Left colon (tissue), 2 donors: ENCODE data around the gene MAB21L4. TPM values are rescaled to one million over a fixed set of nuclear protein-coding genes. Genes with fewer than 3 reads are reported as not detected.
A peak's percentile ranks its signal among the peaks of the same experiment; 100 is the strongest.

Source experiments
- ATAC-seq: fragments of 200-7000 bp; cut with Tn5 transposase; one replicate; pipeline ENCODE4 v1.9.1; 2020; ENCODE audit warnings: mild to moderate bottlenecking, moderate library complexity
- DNase-seq, 2 donors: peaks; one replicate each; pipeline ENCODE4 v3.0.0-alpha.2; 2020
- intact Hi-C, 2 donors: fragments of 100-400 bp; cut with DNase I in 1 of 2; cut with micrococcal nuclease in 1 of 2; formaldehyde crosslinking; loops; one replicate each; pipeline versions ENCODE4 v1.11.2 to v1.14.0; 2022; cut with DNase I, micrococcal nuclease
- total RNA-seq, 2 donors: library from RNA; stranded (reverse); fragmentation: NEBNext Ultra II Directional; extraction: Animal tissue kit (Norgen Biotek cat#: 25700); gene quantifications; one replicate each; pipeline ENCODE4 v1.2.1, GENCODE V29; 2021
- donor health status: DM: no; HTN: no; CAD: no.
- donor health status: DM: yes; HTN: yes; CAD: no.

MAB21L4 gene
- total RNA-seq, 2 donors from 2014 or later: 4.5 to 11.8 TPM

DNA sequence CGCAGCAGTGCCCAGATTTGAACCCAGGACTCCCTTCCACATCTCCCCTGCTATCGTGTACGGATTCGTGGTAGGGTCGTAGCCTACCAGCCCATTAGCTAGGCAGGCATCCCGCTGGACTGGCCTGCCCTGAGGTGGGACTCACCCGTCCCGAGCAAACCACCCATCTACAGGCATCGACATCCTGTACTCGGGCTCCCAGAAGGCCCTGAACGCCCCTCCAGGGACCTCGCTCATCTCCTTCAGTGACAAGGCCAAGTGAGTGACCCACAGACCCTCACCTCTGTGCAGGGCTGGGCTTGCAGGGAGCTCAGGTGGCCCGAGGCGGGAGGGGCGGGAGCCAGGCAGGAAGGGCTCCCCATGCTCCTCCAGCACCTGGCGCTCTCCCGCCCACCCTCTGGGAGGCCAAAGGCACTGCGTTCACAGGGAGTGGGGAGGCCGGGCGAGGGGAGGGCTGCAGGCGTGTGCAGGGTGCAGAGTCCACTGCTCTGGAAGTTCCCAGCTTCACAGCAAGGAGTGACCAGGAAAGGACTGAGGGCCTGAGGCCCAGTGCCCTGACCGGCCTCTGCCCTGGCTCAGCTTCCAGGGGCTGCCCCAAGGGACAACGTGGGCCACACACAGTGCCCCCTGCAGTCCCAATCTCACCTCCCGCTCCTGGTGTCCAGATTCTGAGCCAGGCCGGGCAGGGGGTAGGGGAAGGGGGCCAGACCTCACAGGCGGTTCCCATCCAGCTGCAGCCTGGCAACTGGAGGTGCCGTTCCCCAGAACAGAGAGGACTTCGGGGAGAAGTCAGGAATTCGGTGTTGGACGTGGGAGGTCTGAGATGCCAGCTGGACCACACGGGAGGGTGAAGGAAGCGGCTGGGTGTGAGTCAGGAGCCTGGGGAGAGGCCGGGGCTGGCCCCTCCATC, 21.9 kb downstream of the MAB21L4 start:
- peak; percentile 83 for ATAC-seq
- intact Hi-C loops: no loop called here
- peak; percentile 76 to 89 for DNase-seq

GRCh38 chr2:240873098-240873788, 22.7 kb downstream of the MAB21L4 start:
- intact Hi-C loops: no loop called here
- DNase-seq (no peak), ATAC-seq (no peak)

DNA sequence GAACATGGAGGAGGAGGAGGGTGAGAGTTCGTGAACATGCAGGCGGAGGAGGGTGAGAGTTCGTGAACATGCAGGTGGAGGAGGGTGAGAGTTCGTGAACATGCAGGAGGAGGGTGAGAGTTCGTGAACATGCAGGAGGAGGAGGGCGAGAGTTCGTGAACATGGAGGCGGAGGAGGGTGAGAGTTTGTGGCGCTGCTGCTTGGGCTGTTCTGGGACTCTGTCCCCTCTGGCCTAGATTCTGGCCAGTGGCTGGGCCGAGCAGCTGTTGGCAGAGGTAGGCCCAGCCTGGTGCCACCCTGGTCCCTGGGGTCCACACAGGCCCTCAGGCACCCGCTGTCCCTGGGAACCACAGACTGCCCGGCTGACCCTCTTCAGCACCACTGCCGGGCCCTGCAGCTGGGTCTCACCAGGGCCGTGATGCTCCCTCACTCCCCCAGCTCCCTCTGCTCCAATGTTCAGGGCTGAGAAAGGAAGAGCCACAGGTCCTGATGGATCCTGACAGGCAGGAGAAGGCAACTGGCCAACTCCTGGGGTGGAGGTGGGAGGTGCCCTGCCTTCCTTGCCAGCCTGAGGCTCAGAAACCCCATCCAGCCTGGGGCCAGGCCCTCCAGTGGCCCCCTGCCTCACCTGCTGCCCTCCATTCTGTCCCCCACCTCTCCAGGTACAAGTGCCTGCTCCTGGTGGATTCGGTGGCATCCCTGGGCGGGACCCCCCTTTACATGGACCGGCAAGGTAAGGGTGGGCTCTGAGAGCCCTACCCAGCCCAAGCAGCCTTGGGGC, 23.4 kb downstream of the MAB21L4 start:
- no peak for DNase-seq
- intact Hi-C loops: no loop called here
- ATAC-seq: no peak

- intact Hi-C loops: no loop called here
- ATAC-seq (no peak), DNase-seq (no peak)
These were observed 24.6 kb downstream of the MAB21L4 start for GRCh38 chr2:240871071-240871958.

DNA sequence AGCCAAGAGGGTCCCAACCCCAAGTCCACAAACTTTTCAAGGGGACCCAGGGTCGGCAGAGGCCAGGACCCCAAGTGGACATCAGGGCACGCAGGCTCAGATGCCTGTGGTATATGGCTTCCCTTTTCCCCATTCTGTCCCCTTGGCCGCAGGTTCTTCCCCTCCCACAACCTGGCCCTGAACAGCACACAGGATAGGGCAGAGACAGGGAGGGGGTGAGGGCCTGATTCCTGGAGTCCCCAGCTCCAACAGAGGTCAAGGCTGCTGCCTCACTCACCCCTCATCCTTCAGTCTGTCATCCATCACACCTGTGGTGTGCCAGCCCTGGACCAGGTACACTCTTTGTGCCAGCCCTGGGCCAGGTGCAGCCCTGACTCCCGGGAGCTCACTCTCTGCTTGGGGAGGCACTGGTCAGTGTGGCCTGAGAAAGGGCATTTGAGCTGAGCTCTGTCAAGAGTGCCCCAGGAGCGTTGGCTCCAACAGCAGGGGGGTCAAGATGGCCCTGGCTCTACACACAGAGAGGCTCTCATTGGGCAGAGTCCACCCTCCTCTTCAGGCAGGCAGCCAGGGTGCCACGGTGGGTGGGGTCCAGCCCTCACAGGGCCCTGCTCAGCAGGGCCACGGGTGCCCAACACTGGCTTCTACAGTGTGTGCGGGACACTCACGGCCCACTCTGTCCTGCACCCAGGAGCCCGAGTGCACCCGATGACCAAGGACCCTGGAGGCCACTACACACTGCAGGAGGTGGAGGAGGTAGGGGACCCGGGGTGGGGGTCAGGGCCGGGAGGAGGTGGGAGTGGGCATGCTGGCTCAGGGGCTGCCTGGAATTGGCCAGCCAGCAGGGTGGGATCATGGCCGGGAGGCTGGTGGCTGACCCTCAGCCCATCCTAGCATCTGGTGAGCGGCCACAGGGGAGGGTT, 25.7 kb downstream of the MAB21L4 start:
- ATAC-seq (no peak), DNase-seq (no peak)
- intact Hi-C loops: no loop called here

DNA sequence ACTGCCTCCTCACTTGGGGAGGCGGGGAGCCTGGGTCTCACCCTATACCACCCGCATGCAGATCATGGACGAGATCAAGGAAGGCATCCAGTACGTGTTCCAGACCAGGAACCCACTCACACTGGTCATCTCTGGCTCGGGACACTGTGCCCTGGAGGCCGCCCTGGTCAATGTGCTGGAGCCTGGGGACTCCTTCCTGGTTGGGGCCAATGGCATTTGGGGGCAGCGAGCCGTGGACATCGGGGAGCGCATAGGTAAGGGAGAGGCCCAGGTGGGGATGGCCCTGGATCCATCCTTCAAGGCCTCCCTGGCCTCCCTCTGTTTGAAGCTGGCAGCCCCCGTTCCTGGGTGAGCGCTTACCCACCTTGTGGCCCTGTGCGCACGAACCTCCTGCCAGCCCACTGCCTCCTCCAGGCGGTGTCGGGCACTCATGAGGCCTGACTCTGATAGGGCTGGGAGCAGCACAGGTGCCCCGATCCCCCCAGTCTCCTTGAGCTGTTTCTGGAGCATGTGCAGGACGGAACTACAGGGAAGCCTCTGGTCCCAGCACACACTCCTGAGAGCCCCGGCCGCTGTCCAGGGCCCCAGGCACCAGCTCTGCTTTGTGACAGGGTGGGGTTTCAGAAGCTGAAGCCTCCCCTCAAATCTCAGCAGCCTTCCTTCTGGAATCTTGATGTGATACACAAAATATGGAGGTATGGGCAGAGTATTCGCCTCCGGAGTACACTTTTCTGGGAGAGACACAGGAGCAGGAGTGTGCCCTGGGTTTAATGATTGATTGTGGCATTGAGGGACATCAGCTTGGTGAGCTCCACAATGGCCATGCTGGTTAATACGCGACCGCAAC, 26.6 kb downstream of the MAB21L4 start:
- intact Hi-C loops: no loop called here
- DNase-seq (no peak), ATAC-seq (no peak)

DNA sequence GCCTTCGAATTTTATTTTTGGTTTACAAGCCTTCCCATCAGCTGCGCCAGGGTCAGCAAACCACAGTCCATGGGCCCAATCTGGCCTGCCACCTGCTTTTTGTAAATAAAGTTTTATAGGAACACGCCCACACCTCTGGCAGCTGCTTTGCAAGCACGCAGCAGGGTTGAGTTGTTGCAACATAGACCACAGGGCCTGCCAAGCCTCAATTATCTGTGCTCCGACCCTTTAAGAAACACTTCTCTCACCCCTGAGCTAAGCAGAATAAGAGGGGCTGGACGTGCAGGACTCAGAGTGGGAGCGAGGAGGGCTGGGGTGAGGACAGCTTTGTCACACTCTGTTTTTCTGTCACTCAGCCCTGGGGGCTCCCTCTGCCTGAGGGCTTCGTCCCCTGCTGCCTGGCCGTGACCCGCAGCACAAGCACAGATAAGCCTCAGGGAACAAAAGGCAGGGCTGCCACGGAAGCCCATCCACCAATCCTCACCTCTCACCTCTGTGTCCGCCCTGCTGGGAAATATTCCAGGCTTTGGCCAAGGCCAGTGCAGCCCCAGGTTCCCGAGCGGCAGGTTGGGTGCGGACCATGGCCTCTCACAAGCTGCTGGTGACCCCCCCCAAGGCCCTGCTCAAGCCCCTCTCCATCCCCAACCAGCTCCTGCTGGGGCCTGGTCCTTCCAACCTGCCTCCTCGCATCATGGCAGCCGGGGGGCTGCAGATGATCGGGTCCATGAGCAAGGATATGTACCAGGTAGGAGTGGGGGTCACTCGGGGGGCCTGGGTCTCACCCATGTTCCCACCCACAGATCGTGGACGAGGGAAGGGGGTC, 27.5 kb downstream of the MAB21L4 start, which contains the start of gene AGXT:
Gene AGXT, plus strand, starts transcription at position 539 of the 823 bp plus-strand sequence. Its CDS starts 42 bp downstream, at position 581.
- ATAC-seq (peak; percentile 88), DNase-seq (peak; percentile 72 to 80)

DNA sequence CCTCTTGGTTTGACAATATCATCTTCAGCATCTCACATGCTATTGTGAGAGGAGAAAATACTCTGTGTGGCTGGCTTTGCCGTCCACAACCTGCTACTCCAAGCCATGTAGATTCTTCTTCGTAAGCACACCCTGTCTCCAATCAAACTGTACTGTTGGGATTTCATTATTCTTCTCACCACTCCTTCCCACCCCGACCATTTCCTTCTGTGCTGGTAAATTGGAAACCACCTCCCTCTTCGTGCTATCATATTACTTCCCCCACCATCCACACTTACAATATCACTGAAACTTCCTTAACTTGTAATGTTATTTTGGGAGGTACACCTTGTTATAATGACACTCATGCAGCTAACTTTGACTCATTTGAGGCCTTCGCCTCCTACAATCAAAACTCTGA, 30.6 kb downstream of the MAB21L4 start:
- intact Hi-C loops: no loop called here
- DNase-seq: no peak
- no peak for ATAC-seq

More for the DNA sequence above, 27.5 kb downstream of the MAB21L4 start, which contains the start of gene AGXT:
- intact Hi-C loops: no loop called here

- DNase-seq (no peak), ATAC-seq (peak; percentile 43)
- intact Hi-C loops: no loop called here
These were observed 31.5 kb downstream of the MAB21L4 start for GRCh38 chr2:240864475-240864874.

DNA sequence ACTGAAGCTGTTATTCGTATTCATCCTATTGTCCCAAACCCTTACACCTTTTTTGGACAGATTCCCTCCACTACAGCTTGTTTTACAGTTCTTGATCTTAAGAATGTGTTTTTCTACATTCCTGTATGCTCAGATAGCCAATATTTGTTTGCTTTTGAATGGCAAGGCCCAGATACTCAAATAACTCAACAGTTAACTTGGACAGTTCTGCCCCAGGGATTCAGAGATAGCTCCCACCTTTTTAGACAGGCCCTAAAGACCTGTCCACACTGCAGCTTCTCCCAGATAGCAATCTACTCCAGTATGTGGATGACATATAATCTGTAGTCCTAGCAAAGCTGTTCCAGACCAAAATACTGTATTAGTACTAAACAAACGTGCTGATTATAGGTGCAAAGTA, 34.4 kb downstream of the MAB21L4 start:
- intact Hi-C loops: no loop called here
- ATAC-seq: no peak

GRCh38 chr2:240858871-240859270, 37.1 kb downstream of the MAB21L4 start:
- DNase-seq (no peak), ATAC-seq (no peak)
- intact Hi-C loops: loop anchor here in 1 of 2 donors (10.0 kb wide), 1 partner anchor 376 kb away; no protein-coding TSS in a partner anchor

More for the DNA sequence above, 34.4 kb downstream of the MAB21L4 start:
- DNase-seq: no peak

GRCh38 chr2:240858321-240858720, 37.6 kb downstream of the MAB21L4 start:
- no peak for ATAC-seq

DNA sequence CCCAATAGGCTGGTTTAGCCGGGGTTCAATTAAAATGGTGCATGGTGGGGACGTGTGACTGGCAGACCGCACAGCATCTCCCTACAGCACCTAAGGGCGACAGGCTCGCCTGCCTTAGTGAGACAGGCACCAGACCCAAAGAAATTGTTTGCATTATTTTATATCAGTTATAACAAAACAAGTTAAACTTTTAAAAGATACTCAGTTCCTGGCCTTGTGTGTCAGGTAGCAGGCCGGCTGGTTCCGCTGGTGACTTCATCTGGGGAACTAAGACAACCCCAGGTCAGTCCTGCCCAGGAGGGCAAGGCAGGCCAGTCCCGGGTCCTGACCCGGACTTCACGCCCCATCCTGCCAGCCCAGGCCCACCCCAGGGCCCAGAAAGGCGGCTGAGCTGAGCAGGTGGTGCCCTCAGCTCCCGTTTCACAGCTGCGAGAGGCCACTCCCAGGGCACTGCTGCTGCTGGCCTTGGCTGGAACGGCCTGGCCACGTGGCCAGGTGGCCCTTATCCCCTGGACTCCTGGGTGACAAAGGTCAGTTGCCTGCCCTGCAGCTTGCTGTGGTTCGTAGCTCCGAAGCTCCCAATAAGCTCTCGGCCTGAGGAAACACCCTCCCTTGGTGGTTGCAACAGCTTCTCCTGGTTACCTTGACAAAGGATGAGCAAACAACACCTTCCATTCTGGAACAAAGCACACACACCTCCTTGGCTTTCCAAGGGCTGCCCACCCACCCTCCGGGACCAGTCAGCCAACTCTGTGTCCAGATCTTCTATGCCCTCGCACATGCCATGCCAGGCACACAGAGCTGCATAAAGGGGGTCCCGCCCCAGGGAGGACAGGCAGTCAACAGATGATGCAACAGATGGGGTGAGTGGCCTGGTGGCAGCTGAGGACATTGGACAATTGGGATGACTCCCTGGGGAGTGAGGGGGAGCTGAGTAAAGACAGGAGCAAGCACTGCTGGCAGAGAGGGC, 38.6 kb downstream of the MAB21L4 start:
- peak; percentile 94 for ATAC-seq
- intact Hi-C loops: loop anchor here in 1 of 2 donors (10.0 kb wide), 1 partner anchor 377 kb away; no protein-coding TSS in a partner anchor
- DNase-seq: peak in 1 of 2 donors; percentile 74

More at GRCh38 chr2:240858321-240858720, 37.6 kb downstream of the MAB21L4 start:
- intact Hi-C loops: loop anchor here in 1 of 2 donors (10.0 kb wide), 1 partner anchor 376 kb away; no protein-coding TSS in a partner anchor
- DNase-seq: no peak
